ENCODE measurements around the gene DCC. TPM values are rescaled to one million over a fixed set of nuclear protein-coding genes. Genes with fewer than 3 reads are reported as not detected.

The DCC gene
- total and polyA plus RNA-seq, 2 of the 8 experiments (the other 6 are each of a cell fraction or from before 2014, with no cell fraction given) = 0.14 to 1.4 TPM

- no peak overlapping the region for H2BK12ac ChIP-seq (ENCODE audit: low read depth, low read length)
- no peak overlapping the region for H3K27ac ChIP-seq (ENCODE audit: low read depth, low read length)
- no peak overlapping the region for H3K23ac ChIP-seq (ENCODE audit: insufficient read length)
- H3K4me3 ChIP-seq (ENCODE audit: extremely low read depth in 1 of 4, insufficient read depth in 2 of 4, low read depth in 3 of 4, low read length in 4 of 4) = no peak overlapping the region
- H3K4ac ChIP-seq (replicated peaks; ENCODE audit: insufficient read length, low read depth, low read length) = no peak overlapping the region
- no peak overlapping the region for H3K14ac ChIP-seq (ENCODE audit: insufficient read length)
- H3K79me2 ChIP-seq (ENCODE audit: control insufficient read depth in 1 of 2, insufficient read depth in 2 of 2, low read length in 2 of 2) = no peaks in the 10 kb centered on the region
- H3K9ac ChIP-seq (replicated peaks in 1 of 4; ENCODE audit: extremely low read depth in 1 of 4, low read depth in 3 of 4, low read length in 3 of 4) = no peak overlapping the region
- H2AFZ ChIP-seq (ENCODE audit: low read length) = no peak overlapping the region
- WGBS, 2 experiments (ENCODE audit: extremely low coverage in 1 of 2, insufficient coverage in 1 of 2, insufficient read length in 1 of 2, insufficient replicate concordance in 2 of 2, low coverage in 1 of 2, low lambda C conversion rate in 2 of 2, missing lambda C conversion rate in 1 of 2) = 96% methylated on average over 3 of the region's 3 CpGs; no CpG with 5 or more reads in 1 of the 2 experiments
- no peak for FAIRE-seq
- CTCF ChIA-PET (ENCODE audit: partially characterized antibody) = no interaction called here
- no peak overlapping the region for H4K8ac ChIP-seq (ENCODE audit: extremely low read depth, insufficient read depth, low read length)
- no peaks in the 10 kb centered on the region for H4K20me1 ChIP-seq (replicated peaks in 1 of 2; ENCODE audit: control insufficient read depth in 1 of 2, insufficient read depth in 2 of 2, low read length in 2 of 2)
- no peak overlapping the region for H2BK120ac ChIP-seq (replicated peaks; ENCODE audit: low read depth, low read length)
- no peaks in the 10 kb centered on the region for H3K23me2 ChIP-seq (ENCODE audit: low read depth, low read length)
- H3K4me2 ChIP-seq (ENCODE audit: insufficient read depth in 1 of 2, low read depth in 2 of 2, low read length in 2 of 2) = no peak overlapping the region
- no peaks in the 10 kb centered on the region for H3K79me1 ChIP-seq (ENCODE audit: low read depth, low read length)
- TF ChIP-seq ZNF274 (IDR thresholded peaks at IDR 0.05; ENCODE audit: borderline replicate concordance, extremely low read depth, low read length) (no peak), NRF1 (IDR thresholded peaks at IDR 0.05; ENCODE audit: low read depth, low read length) (no peak), ATF2 (IDR thresholded peaks at IDR 0.05; ENCODE audit: low read length) (no peak), KDM4A (IDR thresholded peaks at IDR 0.05; ENCODE audit: low read depth, low read length, severe bottlenecking) (no peak), RAD21 (IDR thresholded peaks at IDR 0.05 in 1 of 2, conservative IDR thresholded peaks at IDR 0.05 in 1 of 2; ENCODE audit: low read depth in 2 of 2, low read length in 2 of 2) (no peak), MAX (IDR thresholded peaks at IDR 0.05) (no peak)
- no peak overlapping the region for H4K5ac ChIP-seq (ENCODE audit: insufficient read length, low read depth, low read length)
- H3K36me3 ChIP-seq (ENCODE audit: control insufficient read depth in 2 of 4, insufficient read depth in 4 of 4, low read length in 3 of 4) = no peaks in the 10 kb centered on the region
- H2BK20ac ChIP-seq (ENCODE audit: low read length) = no peak overlapping the region
- no peak for DNase-seq (ENCODE audit: low read depth in 1 of 2, low spot score in 2 of 2)
- H3K9me3 ChIP-seq (ENCODE audit: insufficient read depth in 2 of 2, low read depth in 1 of 2, low read length in 1 of 2) = no peaks in the 10 kb centered on the region
- no peak overlapping the region for H3K18ac ChIP-seq (ENCODE audit: extremely low read depth, low read length)
- POLR2A ChIA-PET (ENCODE audit: partially characterized antibody) = no interaction called here
- H4K91ac ChIP-seq (replicated peaks; ENCODE audit: insufficient read length, low read length) = no peak overlapping the region
- no peak overlapping the region for H2BK15ac ChIP-seq (ENCODE audit: low read length)
- H3K4me1 ChIP-seq (replicated peaks in 1 of 4; ENCODE audit: control insufficient read depth in 3 of 4, insufficient read depth in 4 of 4, low read length in 3 of 4) = peaks cover 0 to 2% (median 0%) of the 10 kb centered on the region in 4 experiments; a peak in 1 of 7 replicates
- no peak overlapping the region for H2BK5ac ChIP-seq (ENCODE audit: low read depth, low read length)
- H3K27me3 ChIP-seq (replicated peaks in 1 of 4; ENCODE audit: control insufficient read depth in 3 of 4, extremely low read depth in 1 of 4, insufficient read depth in 3 of 4, low read length in 3 of 4) = no peaks in the 10 kb centered on the region
- H2AK5ac ChIP-seq (ENCODE audit: low read depth, low read length) = no peak overlapping the region
- H3K56ac ChIP-seq (replicated peaks; ENCODE audit: insufficient read length, low read depth, low read length) = no peak overlapping the region
Observed at GRCh38 chr18:52610451-52611115, 270.6 kb downstream of the DCC start.

All from H1 (cell line).